ENCODE results near the gene C19orf25.

The C19orf25 gene

DNA sequence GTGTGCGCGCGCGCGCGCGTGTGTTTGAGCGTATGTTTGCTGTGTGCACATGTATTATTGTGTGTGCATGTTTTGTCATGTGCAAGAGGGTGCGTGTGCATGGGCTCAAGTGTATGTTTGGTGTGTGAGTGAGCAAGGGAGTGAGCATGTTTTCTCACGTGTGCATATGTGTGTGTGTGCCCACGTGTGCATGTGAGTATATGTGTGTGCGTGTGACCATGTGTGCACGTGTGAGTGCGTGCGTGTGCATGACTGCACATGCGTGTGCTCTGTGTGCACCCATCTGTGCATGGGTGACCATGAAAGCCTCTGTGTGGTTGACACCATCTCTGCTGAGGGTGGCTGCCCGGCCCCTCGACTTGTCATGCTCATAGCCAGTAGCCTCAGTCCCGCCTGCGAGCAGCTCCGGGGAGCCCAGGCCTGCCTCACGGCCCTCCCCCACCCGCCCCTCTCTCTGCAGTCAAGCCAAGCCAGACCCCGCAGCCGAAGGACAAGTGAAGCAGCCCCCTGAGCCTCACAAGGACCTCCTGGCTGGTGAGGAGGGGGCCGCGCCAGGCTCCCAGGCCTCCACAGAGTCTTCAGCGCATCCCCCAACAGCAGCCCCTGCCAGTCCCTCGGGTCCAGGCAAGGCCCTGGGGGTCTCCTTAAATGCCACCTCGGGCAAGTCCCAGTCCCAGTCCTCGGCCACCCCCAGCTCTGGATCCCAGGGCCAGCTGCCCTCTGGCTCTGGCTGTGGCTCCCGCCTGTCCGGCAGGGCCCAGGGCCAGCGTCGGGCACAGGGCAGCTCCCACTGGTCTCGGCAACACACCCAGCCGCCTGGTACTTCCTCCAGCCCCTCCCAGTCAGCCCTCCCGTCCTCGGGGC, 17.9 kb upstream of the C19orf25 start:
- DNase-seq (ENCODE audit: low read depth): no peak

DNA sequence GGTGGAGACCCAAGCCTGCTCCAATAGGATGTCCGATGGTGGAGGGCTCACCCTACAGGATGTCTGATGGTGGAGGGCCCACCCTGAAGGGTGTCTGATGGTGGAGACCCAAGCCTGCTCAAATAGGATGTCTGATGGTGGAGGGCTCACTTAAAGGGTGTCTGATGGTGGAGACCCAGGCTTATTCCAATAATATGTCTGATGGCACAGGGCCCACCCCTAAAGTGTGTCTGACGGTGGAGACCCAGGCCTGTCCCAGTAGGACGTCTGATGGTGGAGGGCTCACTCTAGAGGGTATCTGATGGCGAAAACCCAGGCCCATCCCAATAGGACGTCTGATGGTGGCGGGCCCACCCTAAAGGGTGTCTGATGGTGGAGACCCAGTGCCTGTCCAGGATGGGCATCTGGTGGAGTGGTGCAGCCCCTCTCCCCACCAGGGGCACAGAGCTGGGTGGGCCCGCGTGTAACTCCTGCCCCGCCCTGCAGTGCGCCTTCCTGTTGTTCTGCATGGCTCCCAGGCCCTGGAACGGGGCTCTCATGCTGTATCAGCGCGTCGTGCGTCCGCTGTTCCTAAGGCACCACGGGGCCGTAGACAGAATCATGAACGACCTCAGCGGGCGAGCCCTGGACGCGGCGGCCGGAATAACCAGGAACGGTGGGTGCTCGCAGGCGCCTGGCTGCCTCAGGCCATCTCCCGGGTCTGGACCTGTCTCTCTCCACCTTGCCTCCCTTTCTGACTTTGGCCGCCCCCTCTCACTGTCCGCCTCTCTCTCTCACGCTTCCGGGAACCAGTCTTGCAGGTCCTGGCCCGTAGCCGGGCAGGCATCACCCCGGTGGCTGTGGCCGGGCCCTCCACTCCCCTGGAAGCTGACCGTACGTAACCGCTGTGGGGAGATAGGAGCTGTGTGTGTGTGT, 17.0 kb upstream of the C19orf25 start:
- DNase-seq (ENCODE audit: low read depth): no peak

DNA sequence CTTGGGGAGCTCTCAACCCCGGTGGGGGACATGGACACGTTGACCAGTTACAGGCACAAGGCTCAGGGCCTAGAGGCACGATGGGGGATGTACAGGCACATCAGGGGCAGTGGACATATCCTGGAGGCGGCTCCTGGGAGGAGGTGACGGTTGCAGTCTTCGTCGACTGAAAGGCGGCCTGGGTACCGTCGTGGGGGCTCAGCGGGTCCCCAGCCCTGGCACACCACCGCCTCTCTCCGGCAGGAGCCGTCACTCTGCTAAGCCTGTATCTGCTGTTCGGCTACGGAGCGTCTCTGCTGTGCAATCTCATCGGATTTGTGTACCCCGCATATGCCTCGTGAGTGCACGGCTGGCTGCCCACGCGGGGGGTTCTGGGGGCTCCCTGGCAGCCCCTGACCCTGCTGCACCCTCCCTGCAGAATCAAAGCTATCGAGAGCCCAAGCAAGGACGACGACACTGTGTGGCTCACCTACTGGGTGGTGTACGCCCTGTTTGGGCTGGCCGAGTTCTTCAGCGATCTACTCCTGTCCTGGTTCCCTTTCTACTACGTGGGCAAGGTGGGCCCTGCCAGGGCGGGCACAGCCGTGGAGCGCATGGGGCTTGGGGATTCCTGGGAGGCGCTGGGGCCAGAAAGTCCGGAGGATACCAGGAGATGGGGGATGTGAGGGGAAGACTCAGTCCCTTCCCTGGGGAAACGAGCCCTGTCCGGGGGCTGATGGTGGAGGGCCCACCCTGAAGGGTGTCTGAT, 16.2 kb upstream of the C19orf25 start:
- no peak for DNase-seq (ENCODE audit: low read depth)

DNA sequence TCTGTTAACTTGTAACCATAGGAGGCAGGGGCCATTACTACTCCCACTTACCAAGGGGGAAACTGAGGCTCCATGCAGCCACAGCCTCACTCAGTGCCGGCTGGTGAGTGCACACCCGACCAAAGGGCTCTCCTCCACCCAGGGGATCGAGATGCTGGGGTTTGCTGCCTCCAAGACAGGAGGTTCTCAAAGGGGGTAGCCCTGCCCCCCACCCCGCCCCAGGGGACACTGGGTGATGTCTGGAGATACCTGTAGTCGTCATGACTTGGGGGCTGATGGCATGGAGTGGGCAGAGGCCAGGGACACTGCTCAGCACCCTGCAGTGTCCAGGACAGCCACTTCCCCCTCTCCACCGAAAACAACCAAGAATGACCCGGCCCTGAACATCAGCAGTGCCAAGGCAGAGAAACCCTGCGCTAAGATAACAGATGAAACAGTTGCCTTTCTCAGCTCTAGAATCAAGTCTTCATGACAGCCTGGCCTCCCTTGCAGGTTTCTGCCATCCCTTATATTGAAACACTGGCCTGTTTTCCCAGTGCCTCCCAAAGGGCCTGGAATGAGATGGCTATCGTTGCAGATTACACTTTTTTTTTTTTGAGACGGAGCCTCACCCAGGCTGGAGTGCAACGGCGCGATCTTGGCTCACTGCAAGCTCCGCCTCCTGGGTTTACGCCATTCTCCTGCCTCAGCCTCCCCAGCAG, 15.2 kb upstream of the C19orf25 start:
- DNase-seq (ENCODE audit: low read depth): no peak

DNA sequence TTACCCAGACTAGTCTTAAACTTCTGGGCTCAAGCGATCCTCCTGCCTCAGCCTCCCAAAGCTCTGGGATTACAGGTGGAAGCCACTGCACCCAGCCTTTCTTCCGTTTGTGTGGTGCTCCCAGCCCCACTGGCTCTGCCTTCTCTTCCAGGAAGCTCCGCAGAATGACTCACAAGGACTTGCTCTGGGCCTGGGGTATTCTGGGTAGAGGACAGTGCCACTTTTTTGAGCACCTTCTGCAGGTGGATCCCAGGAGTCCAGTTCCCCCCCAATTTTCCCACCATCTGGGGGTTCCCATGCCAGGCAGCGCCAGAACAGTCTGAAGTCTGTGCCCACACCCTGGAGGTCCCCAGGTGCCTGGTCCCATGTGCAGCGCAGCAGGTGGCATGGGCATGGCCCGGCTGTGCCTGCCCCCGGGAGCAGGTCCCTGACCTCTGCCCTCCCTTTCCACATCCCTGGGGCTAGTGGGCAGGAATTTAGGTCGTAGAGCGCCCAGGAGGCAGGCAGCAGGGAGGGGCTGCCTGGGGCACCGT, 13.5 kb upstream of the C19orf25 start:
- DNase-seq (ENCODE audit: low read depth): no peak

DNA sequence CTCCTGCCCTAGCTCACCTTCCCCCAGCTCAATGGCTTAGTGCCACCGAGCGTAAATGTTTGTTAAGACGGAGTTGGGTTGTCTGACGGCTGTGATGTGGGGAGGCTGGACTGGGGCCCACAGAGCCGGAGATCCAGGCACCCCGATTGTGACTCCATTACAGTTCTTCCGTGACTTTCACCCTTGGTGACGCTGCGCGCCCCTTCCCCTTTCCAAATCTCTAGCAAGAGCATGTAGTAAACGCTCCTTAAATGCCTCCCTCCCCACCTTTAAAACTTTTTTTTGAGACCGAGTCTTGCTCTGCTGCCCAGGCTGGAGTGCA, 12.8 kb upstream of the C19orf25 start:
- DNase-seq (ENCODE audit: low read depth): no peak

DNA sequence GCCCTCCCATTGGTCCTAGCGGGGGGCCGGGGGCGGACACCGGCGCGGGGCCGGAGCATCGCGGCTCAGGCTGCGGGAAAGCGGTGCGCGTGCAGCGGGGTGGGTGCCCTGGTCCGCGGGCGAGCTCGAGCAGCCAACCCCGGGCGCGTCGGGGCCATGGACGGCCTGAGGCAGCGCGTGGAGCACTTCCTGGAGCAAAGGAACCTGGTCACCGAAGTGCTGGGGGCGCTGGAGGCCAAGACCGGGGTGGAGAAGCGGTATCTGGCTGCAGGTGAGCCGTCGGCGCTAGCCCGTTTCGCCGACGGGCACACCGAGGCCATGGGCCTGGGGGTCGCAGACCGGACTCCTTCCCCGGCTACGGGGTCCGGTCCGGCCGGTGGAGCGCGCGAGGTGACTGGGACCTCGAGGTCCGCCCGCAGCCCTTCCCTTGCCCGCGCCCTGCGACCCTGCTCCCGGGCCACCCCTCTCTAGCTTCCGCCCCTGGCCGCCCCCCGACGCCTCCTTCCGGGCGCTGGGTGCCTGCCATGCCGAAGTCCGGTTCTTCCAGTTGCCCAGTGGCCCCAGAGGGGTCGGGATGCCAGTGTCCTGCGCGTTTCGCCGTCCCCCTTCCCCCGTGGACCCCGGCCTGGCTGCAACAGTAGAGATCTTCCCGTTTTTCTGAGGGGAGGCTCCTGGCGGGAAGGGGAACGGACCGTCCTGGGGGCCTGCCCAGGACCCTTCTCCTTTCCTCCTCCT, 12.3 kb upstream of the C19orf25 start, which contains the start of gene REEP6:
Gene REEP6 (plus strand): TSS at position 68 of the 735 bp plus-strand sequence. CDS start 89 bp downstream, at position 157.
- DNase-seq (ENCODE audit: low read depth): no peak

DNA sequence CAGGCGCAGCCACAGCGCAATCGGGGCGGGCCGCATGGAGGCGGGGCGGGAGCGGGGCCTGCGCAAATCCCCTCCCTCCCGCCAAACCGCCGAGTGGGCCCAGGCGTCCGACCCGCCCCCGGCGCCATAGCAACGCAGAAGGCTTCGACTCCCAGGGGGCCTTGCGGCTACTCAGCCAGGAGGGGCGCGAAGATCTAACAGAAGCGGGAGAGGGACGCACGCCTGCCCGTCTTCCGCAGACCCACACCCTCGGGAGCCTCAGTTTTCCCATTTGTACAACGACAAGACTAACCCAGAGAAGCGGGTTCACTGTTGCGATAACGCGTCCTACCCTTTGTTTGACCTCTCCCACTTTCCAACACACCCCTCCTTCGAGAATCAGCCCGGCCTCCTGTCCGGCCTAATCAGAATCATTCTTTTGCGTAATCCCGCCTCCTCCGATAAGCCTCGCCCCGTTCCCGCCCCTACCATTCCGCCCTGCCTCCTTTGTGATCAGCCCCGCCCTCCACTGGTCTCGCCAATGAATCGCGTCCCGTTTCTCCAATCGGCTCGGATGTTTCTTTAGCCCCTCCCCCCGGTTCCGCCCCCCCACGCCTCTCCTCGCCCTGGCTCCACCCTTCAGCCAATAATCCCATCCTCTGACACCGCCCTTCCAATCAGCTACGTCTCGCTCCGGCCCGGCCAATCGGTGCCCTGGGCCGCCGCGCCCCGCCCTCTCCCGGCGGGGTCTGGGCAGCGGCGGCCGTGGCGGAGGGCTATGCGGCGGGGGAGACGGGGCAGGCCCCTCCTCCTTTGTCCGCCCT, 11.5 kb upstream of the C19orf25 start, which contains the start of gene PCSK4:
Gene PCSK4 (minus strand): TSS at position 40 of the 803 bp plus-strand sequence. CDS start 4 bp downstream, at position 36.
- DNase-seq (ENCODE audit: low read depth): peak; percentile 92

DNA sequence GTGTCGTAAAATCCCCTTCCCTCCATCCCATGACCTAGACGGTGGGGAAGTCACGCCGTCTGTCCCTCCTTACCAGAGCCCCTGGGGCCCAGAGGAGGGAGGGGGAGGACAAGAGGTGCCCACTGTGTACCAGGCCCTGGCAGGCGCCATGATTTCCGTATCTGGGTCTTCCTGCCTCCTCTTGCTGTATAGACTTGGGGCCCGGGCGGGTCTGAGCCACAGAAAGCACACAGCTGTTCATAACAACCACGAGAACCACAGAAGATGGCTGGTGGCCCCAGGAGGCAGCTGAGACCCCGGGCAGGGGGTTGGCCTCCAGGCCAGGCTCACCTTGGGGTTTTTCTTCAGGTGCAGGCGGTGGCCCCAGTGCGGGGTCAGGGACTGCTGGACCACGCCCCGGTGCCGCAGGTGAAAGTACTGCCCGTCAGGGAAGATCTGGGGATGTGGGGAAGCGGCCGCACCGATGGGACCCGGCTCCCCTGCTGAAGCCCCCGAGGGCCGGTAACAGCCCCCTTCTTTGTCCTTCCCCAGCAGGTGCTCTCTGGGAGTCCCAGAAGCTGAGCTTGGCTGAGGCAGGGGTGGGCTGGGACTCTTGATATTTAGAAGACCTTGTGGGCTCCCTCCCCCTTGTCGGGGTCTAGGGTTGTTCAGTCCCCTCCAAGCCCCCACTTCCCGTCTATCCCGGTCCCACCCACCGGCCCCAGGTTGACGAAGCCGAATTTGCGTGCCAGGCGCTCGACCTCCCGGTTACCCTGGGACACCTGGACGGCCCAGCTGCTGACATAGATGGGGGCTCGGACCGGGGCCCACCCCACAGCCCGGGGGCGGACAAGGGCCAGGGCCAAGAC, 10.7 kb upstream of the C19orf25 start:
- DNase-seq (ENCODE audit: low read depth): no peak

DNA sequence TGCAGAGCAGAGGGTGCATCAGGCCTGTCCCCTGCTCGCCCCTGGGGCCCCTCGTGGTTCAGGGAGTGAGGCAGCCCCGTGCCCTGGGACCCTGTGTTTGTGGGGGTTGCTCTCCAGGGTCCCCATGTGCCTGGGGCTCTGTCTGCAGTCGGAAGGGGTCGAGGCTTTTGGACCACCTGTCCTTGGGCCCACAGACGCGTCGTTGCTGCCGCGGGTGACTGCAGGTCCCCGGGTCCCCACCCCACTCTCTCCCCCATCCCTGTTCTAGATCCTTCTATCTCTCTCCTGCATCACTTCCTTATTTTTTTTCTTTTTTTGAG, 9.2 kb upstream of the C19orf25 start:
- DNase-seq (ENCODE audit: low read depth): no peak

DNA sequence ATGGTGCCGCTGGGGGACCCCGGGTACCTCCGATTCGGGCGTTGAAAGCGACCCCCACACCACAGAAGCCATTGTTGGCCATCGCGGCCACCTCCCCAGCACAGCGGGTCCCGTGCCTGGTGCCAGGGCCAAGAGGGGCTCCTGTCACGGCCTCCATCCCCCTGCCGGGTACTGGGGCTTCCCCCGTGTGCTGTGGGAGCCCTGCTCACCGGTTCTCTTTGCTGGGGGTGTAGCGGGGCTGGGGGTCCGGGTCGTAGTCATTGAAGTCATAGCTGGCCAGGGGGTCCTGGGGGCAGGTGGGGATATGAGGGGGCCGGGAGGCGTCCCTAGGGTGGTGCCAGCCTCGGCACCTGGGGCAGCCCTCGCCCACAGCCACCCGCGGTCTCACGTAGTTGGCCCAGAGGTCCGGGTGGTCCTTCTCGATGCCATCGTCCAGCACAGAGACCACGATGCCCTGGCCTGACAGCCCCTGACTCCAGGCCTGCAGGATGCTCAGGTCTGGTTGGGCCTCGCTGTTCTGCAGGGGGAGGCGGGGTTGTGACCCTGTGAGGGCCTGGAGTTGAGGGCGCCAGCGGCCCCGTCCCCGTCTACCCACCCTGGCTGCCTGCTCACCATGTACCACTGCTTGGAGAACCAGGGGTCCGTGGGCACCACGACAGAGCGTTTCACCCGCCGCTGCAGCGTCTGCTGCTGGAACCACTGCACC, 8.7 kb upstream of the C19orf25 start:
- no peak for DNase-seq (ENCODE audit: low read depth)

DNA sequence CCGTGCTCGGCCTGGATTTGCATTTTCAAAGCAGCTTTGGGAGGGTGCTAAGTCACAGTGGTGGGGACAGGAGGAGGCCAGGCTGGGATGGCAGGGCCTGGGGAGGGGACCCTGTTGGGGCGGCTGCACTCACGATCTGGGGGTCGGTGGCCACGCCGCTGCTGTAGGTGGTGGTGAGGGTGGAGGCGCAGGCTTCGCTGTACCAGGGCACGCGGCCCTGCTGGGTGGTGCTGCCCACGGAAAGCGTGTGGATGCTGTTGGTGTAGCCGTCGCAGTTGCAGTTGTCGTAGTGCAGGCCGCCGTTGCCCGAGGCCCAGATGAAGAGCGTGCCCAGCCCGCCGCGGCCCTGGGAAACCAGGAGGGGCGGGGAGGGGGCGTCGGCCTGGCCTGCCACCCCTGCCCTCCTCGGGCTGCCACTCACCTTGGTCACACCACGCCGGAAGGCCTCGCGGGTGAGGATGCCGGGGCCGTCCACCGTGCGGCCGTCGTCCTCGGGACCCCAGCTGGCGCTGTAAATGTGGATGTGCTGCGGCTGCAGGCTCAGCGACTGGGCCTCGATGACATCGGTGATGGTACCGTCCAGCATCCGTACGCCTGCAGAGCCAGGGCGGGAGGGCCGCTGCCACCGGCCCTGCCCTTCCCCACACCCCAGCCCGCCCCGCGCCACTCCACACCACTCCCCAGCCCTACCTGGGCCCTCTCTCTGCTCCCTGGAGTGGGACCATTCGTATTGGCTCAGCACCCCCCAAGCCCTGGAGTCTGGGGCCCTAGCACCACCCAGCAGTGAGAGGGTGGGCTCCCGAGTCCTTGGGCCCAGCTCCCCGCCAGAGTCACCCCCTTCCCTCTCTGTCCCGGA, 7.9 kb upstream of the C19orf25 start:
- DNase-seq (ENCODE audit: low read depth): no peak

DNA sequence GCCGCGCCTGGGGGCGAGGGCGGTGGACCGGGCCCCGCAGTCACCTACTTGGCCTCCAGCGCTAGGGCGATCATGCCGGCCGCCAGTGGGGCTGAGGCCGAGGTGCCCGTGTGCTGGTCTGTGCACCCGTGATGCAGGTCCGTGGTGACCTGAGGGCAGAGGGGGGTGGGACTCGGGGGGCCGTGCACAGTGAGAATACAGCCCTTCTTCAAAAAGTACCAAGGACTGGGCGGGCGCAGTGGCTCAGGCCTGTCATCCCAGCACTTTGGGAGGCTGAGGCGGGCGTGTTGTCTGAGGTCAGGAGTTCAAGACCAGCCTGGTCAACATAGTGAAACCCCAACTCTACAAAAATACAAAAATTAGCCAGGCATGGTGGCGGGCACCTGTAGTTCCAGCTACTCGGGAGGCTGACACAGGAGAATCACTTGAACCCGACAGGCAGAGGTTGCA, 5.0 kb upstream of the C19orf25 start:
- no peak for DNase-seq (ENCODE audit: low read depth)

DNA sequence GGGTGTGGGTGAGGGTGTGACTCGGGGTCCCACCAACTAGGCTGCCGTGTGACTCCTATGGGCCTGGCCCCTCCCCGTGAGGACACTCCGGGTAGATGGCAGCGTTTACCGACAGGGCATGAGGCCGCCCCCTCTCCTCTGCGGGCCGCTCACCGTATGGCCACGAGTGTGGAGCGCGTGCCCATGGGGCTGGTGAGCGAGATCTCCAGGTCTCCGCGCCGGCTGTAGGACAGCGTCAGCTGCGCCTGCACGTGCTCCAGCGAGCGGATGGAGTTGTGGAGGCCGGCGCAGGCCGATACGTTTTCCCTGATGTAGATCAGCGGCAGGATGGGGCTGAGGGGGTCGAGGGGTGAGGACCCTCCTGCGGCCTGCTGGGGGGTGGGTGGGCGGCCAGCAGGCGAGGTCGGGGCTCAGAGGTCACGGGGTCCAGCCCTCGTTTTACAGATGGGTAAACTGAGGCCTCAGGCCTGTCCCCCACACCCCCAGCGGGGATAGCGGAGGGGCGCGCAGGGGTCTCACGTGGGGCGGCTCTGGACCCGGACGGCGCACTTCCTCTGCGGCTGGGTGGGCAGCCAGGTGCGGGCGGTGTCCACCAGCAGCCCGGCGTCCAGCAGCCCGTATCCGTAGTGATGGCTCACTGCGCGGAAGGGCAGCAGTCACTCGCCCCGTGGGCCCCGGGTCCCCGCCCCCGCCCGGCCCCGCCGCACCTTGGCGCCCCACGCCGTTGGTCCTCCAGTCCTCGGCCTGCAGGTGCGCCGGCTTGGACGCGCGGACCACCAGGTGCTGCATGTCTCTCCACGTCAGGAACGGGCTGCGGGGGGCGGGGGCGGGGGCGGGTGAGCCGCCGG, 4.3 kb upstream of the C19orf25 start:
- no peak for DNase-seq (ENCODE audit: low read depth)

DNA sequence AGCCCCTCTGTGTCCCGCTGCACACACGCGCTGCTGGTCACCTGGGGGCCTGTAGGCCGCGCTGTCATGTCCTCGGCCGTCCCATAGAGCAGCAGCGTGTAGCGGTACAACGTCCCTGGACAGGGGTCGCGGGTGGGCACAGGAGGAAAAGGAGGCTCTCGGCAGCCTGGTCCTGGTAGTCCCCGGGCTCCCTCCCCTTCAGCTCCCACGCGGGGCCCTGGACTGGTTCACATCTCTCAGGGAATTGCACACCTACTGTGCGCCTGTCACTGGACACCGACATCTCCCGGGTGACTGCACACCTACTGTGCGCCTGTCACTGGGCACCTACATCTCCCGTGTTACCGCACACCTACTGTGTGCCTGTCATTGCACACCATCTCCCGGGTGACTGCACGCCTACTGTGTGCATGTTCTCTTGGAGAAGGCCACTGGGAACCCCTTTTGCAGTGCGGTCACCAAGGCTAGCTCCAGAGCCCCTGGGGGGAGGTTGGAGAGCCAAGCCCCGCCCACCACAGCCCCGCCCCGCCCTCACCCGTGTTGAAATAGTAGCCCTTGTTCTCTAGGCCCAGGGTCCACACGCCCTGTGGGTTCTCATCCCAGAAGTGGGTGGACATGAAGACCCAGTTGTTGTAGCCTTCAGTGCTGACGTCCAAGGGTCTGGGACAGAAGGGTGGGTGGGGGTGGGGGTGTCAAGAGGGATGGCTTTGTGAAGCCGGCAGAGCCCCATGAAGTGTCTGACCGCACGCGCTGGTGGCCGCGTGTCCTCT, 3.5 kb upstream of the C19orf25 start:
- no peak for DNase-seq (ENCODE audit: low read depth)
